GM21717 (cell line): ENCODE measurements around the gene CMTR1.

ENCODE experiments used
- ATAC-seq: cut with Tn5 transposase; IDR thresholded peaks from one replicate; pipeline ENCODE4 v1.9.1; 2021; ENCODE audit warnings: mild to moderate bottlenecking, moderate library complexity; ENCODE audit not compliant: unreplicated experiment

The CMTR1 gene

DNA sequence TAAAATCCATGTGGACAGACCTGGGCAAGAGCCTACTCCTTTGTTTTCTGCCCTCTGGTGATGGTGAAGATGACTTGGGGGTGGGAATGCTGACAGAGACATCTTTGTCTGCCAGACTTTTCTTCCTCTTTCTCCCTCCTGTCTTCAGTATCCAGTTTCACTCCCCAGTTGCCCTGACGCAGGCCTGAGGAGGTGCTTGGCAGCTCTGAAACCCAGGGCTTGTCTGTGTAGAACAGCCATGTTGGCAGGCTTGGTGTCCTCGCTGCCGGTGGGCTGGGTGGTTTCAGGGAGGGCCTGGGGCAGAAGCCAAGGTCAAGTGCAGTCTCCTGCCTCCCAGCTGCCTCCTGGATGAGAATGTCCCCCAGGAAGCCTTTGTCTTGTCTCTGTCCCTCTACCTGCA, 44.2 kb downstream of the CMTR1 start:
- no peak for ATAC-seq

DNA sequence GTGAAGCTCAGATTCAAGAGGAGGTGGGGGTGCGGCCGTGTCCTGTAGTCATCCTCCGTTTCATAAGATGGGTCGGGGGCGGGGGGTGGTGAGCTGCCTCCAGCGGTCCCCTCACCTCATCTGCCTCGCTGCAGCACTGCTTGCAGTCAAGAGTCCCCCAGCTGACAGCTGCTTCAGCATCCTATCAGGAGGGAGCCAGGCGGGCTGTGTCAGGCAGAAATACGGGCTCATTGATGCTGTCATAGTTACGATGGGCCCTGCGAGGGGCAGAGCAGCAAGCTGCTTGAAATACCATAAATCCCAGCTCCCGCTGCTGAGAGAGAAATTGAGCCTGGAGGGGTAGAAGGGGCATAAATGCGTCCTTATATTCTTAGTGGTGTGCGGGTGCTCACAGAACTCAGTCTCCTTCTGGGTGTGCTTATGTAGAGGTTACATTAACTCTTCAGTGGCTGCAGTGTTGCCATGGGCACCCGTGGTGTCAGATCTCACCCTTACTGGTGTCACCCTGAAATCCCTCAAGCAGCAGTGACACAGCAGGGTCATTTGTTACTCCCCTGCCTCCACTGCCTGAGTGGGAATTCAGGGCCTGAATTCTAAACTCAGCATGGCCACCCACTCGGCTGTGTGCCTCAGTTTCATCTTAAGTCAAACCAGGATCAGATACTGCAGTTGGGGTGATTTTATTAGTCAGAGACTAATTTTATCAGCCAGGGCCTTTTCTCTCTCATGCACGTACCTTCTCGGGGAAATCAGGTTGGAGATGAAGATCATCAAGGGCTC, 44.8 kb downstream of the CMTR1 start:
- ATAC-seq = no peak

DNA sequence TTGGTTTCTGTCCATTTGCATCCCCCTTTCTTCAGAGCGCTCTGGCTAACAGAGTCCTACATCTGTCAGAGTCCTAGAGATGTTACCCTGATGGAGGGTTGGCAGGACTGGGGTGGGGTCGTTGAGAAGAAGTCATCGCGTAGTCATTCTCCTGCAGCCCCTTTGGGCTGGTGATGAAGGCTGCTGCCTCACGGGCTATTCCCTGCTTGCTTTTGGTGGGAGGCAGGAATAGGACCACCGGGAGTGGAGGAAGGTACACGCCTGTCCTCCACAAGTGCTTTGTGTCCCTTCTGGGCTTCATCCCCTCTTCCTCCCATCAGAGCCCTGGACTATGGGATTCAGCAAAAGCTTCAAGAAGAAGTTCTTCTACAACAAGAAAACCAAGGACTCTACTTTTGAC, 45.8 kb downstream of the CMTR1 start:
- no peak for ATAC-seq

DNA sequence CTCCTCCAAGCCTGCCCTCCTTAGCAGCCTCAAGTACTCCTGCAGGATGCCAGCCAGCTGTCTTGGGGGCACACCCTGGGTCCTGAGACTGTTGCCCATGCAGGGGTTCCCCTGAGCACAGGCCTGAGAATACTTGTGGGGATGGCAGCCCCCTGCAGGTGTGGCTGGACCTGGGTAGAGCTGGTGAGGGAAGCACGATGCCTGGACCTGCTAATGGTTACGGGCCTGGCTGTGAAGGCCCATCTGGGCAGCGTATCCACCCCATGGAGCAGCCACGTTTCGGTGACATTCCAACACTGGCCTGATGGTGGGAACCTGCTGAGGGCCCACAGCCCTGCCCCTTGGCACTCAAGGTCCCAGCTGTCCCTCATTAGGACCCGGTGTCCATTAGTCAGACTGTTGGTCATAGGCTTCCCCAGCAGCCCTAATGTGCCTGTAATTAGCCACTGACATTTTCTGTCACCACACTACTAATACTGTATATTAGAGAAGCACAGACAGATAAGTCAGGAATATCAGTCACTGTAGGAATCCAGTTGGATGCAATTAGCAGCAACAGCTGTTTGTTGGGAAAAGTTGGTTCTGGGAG, 46.3 kb downstream of the CMTR1 start:
- no peak for ATAC-seq

DNA sequence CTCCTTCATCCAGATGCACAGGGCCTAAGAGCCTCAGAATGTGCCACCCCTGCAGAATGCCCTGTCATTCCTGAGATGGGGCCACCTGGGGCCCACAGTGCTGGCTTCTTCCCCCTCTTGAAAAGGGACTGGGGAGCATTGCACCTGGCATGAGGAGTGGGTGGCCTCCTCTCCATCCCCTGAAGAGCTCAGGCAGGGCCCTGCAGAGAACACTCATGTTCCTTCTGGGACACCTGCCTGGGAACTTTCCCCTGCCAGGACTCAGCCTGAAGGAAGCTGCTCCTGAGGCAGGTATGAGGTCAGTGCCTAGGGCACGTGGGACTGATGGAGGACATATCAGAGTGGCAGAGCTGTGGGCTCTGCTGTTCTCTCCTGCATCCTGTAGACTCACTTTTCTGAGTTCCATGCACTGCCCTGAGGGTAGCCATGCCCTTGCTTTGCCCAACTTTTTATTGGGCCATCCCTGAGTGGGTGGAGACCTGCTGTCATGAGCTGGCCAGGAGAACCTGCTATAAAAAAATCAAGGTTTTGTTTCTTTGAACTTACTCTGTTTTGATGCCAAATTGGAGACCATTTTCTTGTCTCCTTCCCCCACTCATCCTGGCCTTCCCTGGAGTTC, 47.2 kb downstream of the CMTR1 start:
- no peak for ATAC-seq

DNA sequence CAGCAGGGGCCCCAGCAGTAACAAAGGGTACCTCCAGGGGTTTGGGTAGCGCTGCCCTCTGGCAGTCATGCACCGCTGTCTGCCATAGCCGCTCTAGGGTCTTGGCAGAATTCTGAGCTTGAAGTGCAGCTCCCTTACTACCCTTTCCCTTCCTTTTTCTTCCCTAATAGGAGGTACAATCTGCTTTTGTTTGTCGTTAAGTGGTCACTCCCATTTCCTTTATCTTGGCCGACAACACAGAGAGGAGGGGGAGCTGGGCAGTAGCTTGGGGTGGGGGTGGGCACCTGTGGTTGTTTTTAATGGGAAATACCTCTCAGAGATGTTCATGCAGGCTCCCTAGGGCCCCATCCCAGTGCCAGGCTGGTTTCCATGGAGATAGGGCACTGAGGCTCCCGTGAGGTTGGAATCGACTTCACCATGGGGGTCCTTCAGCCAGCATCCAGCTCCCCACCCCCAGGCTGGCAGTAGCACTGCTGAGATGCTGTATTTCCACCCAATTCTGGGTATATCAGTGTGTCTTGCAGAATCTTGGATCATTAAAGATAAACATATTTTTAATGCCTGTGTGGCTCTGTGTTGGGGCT, 48.0 kb downstream of the CMTR1 start:
- no peak for ATAC-seq

DNA sequence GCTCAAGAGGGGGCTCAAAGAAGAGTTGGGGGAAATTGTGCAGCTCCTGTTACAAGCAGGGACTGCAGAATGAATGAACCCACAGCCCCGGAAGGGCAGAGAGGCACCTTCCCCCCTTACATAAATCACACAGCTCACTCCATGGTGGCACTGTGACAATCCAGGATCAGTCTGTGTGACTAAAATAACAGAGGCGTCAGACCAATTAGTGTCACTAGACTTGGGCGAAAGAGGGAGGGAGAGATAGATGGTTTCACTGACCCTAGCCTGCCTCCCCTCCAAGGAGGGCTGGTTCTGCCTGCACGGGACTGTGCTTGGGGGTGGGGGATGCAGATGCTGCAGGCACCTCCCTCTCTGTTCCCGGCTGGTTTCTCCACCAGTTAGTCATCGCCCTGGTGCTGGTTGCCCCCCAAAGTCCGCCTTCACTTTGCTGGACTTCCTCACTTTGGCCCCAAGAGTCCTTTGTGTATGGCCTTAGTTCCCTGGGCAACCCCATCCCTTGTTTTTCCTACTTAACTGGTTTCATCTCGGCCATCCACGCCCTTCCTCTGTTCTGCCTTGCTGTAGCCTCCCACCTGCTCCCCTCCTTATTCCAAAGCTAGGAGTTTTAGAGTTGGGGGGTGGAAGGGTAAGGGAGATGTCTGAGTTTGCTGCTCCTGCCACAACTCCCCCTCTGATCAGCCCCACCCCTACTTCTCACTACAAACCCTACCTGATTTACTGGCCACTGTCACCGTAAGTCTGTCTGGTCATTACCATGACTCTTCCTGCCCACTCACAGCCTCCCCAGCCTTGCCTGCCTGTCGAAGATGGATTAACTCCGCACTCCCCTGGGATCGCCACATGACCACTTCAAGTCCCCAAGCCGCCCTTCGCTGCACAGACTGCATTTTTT, 48.9 kb downstream of the CMTR1 start:
- no peak for ATAC-seq

DNA sequence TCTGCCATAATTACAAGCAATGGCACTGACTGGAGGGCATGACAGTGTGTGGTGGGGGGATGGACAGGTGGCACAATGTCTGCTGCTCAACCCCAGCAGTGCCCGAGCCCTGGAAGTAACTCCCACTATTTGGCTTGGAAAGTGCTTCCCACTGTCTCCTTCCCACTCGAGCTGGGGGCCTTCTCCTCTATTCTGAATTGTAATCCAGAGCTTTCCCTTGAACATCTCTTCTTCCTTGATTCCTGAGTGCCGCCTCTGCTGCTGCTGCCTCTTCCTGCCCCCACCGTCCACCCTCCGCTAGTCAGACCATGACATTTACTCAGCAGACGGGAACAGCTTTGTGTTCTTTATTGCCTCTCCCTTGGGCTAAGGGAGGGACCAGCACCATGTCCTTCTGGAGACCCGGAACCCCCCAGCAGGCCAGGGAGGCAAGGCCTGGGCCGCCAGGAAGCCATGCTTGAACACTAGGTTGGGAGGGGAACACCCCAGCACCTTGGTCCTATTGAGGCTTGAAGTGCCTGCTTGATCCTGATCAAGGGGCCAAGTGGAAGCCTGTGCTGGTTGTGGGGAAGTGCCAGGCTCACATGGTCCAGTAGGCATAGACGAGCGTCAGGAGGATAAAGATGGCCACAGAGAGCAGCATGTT, 49.7 kb downstream of the CMTR1 start:
- no peak for ATAC-seq

DNA sequence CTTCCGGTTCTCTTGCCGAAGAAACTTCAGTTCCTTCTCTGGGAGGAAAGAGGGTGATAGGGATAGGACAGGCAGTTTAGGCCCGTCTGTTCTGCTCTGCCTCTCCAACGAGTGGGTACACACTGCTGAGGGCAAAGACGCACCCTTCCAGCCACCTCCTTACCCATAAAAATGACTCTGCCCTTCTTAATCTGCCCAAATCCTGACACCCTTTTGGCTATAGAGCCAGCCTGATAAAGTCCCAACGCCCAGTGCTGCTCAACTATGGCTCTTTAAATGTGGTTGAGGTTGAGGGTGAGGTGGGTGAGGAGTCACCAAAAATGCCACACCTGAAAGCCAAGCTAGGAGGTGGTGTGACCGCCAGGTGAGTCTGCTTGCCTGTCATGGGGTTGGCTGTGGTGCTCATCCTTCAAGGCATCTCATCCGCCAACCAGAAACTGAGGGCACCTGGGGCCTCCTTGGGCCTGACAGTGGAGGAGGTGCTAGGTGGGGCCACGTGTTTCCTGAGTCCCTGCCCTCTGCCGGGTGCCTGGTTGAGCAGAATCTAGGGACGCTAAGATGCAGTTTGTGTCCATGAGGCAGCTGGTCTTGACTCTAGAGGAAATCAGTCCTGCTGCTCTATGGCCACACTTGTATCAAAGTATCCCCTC, 50.4 kb downstream of the CMTR1 start:
- ATAC-seq = no peak

DNA sequence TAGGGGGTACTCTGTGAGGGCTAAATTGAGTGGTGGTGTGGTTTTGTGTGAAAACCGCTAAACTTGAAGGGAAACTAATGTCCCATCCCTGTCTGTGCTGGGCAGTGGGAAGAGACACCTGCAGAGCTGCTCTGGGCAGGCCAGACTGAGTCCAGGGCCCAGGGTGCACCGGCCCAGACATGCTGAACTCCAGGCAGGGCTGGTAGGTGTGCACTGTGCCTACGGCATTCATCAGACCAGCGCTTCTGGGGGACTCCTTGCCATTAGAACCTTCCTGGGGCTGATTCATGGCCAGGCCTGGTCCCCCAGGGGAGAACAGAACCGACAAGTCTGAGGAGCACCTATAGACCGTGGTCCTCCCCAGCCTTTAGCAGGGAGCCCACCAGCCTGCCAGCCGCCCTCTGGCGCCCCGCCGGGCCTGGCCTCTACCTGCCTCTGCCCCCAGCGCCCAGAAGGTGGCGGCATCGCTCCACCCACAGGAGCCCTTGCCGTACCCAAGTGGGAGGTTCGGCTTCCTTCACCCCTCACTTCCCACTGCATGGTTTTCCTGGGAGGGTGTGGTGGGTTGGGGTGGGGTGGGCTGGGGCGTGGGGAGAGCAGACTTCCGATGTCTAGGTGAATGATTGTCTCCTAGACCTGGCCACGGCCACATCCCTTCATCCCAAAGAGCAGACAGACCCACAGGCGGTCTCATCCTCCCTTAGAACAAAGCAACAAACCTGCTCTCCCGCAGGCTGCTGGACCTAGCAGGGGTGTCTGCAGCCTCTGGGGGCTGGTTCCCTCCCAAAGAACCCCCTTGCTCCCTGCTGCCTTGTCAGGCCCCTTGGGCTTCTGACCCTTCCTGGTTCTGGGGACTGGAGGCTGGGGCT, 51.1 kb downstream of the CMTR1 start:
- no peak for ATAC-seq

DNA sequence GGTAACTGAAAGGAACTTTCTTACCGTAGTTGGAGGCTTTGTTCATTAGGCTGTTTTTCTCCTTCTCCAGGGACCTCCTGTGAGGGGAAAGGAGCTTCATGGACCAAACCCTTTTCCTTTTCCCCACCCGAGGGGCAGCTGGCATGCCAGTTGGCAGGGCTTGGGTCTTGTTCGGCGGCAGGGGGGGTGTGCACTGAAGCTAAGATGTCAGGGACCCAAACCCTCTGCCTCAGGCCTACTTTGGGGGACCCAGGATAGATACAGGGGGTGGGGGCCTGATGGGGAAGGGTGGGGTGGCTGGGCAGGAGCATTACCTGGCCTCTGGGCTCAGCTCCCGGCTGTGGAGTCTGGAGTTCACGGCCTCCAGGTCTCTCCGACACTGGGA, 51.8 kb downstream of the CMTR1 start:
- ATAC-seq = no peak

DNA sequence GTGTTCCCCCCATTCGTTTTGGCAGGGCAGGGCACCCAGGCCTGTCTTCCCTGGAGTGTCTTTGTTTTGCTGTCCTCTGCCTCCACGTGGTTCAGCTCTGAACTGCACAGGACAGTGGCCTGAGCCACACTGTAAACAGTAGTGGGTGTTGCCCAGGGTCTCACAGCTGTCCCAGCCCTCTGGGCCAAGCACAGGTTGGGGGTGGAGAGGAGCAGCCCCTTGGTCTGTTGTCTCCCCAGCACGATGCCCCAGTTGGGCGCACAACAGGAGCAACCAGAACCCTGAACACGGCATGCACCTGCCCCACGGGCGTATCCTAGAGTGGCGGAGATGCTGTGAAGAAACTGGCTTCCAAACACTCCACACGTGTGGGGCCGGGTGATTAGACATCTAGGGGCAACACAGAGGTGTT, 52.3 kb downstream of the CMTR1 start:
- ATAC-seq = no peak

DNA sequence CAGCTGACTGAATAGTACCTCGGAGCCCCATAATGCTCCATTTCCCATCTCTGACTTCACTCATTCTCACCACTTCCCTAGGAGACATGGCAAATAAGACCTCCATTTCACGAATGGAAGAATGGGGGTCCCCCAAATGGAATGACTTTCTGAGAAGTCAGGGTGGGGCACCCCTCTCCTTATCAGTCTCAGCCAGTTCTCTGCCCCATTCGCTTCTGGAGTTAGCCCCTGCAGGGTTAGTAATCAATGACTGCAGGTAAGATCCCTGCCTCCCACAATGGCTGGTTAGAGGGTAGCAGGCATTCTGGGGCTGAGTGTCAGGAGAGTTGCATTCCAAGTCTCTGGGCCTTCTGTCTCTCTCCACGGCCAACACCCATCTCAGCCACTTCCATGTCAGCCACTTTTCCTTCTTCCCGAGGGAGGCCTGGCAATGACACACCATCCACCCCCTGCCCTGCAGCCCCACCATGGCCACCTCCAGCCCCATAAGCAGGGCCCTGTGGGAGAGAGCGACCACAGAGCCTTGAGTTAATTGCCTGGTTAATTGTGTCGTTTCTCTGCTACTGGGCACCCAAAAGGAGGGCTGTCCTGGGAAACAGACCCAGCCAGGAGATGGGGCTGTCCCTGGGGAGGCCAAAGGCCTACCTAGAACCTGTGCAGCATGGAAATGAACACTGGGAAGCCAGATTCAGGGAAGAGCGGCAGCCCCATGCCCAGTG, 53.3 kb downstream of the CMTR1 start:
- no peak for ATAC-seq

DNA sequence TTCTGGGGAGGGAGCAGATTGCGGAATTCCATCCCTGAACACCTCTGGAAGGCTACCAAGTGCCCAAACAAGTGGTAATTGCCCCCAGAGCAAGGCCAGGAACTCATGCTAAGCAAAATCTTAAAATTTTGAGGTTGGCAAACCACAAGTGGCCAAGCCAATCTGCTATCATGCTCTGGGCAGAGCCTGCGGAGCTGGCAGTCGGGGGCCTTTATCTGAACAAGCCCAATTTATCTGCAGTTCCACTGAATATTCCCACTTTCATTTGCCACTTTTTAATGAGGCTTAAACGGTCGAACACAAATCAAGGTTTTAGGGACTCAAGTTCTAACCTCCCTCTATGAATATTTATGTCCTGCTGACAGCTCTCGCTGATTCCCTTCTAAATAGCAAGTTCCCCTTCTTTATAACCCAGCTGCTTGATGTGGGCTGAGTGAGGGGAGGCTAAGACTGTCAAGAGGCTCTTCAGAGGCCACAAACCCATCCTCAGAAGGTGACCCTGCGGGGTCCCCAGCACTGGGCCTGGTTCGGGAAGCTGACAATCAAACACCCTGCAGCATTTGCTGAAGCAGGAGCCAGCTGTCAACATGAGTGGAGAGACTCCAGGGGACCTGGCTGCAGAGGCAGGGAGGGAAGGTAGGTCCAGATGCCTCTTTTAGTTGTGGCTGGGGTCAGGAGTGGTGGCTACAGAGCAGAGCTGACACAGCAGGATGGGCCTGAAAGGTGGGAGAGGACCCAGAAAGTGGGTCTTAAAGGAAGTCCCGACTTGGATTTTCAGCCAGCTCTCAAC, 54.8 kb downstream of the CMTR1 start:
- no peak for ATAC-seq

DNA sequence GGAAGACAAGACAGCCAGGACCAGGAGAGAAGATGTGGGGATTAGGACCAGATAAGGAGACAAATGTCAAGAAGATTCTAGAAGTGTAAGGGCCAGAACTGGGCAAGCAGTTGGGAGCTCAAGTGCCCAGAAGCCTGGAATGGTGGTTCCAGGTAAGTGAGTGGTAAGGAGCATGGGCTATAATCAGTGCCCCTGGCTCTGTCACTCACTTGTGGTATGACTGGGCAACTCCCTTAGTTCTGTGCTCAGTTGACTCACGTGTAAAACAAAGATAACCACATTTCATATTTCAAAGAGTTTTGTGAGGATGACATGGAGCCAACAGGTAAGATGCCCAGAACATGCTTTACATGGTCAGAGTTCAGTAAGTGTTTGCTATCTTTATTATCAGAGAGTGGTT, 55.5 kb downstream of the CMTR1 start:
- no peak for ATAC-seq

DNA sequence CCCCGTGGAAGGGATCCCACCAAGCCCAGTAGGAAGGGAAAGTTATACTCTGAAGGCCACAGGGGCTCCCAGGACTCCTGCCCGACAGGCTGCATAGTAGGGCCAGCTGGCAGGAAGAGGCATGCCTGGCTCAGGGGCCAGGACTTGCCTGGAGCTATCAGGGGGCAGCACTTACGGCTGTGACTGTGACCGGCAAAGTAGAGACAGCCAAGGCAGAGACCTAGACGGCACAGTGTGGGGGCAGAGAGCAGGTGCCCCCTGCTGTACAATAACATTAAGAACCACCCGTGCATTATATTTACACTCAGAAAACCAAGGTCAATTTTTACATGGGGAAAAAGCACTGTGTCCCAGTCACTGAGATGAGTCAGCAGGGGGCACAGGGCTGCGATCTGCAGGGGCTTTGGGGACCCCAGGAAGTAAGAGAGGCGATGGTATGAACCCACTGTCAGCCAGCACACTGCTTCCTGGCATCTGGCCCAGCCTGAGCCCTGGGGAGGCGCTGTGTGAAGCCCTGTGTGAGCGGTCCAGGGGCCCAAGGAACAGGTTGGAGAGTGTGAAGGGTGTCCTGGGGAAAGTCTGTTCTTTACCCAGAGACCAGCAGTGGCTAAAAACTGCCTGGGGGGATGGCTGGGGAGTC, 56.8 kb downstream of the CMTR1 start:
- ATAC-seq = no peak

DNA sequence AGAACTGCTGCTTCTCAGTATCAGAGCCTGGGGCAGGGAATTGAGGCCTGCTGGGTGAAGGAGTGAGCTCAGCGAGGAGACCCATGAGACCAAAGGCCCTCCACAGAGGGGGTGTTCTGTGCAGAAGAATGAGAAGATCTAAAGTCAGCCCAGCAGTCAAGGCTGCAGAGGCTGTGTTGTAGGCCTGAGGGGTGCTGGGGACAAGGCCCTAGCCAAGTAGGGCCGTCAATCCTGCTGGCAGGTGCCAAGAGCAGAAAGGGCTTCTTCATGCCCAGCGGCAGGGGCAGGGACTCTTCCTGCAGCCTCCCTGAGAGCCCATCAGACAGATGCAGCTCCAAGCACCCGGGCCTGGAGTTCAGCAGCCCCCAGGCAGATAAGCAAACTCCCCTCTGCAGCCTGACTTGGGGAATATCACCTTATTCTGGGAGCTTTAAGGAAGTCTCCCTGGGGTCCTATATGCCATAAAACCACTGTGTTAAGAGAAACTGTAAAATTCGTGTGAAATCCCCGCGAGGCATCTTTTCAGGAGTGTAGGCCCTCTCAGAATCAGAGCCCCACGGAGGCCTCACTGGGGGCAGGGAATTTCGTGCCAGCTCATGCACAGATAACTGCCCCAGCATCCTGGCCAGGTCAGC, 57.6 kb downstream of the CMTR1 start:
- ATAC-seq = no peak
